NT2/D1 (cell line): ENCODE results near the gene SUN1.

Experiments
- YY1 ChIP-seq: IDR thresholded peaks from 2 replicates; pipeline ENCODE4 v1.6.1; 2011; ENCODE audit not compliant: insufficient read length, insufficient read depth
- ZNF274 ChIP-seq: IDR thresholded peaks from 2 replicates; pipeline ENCODE4 v1.6.1; 2011; ENCODE audit warnings: mild to moderate bottlenecking, low read depth, low read length

DNA sequence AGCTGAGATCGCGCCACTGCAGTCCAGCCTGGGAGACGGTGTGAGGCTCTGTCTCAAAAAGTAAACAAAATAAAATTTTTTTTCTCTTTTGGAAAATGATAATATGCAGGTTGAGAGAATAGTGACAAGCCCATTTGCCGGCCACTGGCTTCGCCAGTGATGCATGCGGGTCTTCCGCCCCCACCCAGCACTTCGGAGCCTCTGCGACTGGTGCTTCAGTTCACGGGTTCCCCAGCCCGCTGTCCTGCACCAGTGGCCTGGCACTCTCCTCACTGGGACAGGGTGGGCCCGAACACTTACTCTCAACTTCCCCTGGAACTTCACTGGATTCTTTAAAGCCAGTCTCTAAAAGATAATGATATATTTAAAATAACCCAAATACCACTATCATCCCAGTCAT is 2.7 kb downstream of the SUN1 start:
- TF ChIP-seq ZNF274: no peak
- TF ChIP-seq YY1: no peak
